B cell (primary cell): ENCODE results near the gene NUMB. TPM values are rescaled to one million over a fixed set of nuclear protein-coding genes. Genes with fewer than 3 reads are reported as not detected.

ENCODE experiments used
- ATAC-seq: fragments of 200-7000 bp; cut with Tn5 transposase; one replicate; pipeline ENCODE4 v1.10.0; 2021; ENCODE audit warnings: low read depth, mild to moderate bottlenecking, moderate number of reproducible peaks, moderate library complexity
- CTCF ChIA-PET: fragments of 350-600 bp; sonication (Branson Sonifier 250); formaldehyde crosslinking; loops from one replicate; lab custom pipeline; 2021; ENCODE audit warnings: antibody characterized with exemption, inconsistent platforms; lab: Charles Lee
- POLR2A ChIA-PET: fragments of 350-600 bp; sonication (Branson Sonifier 250); formaldehyde crosslinking; loops from one replicate; lab custom pipeline; 2021; ENCODE audit warnings: antibody characterized with exemption; lab: Charles Lee
- DNase-seq: peaks from one replicate; pipeline ENCODE4 v3.0.0; 2013
- H2AFZ ChIP-seq: 2 replicates; pipeline ENCODE4 v1.6.1; 2012; ENCODE audit warnings: mild to moderate bottlenecking, low read depth, low read length; ENCODE audit not compliant: insufficient read depth, poor library complexity, severe bottlenecking
- H3K27ac ChIP-seq, 2 donors: 1 replicate in 1 of 2; 2 replicates in 1 of 2; pipeline ENCODE4 v1.5.1; 2012 to 2013; ENCODE audit warnings: low read length in 2 of 2, mild to moderate bottlenecking in 2 of 2, moderate library complexity in 1 of 2
- H3K27me3 ChIP-seq, 4 experiments: fragments of 200-600 bp in 1 of 4; sonication (generic) in 1 of 4; replicated peaks in 1 of 4; 1 replicate in 2 of 4; 2 replicates in 2 of 4; pipeline versions ENCODE4 v1.6.1 to v1.7.0; 2013 to 2016; ENCODE audit warnings: low read length in 3 of 4, mild to moderate bottlenecking in 2 of 4, mixed read lengths in 1 of 4, moderate library complexity in 1 of 4; ENCODE audit not compliant: insufficient read depth in 4 of 4, control insufficient read depth in 3 of 4; ENCODE audit errors: control extremely low read depth in 1 of 4
- H3K36me3 ChIP-seq, 2 experiments: replicated peaks in 1 of 2; 1 replicate in 1 of 2; 2 replicates in 1 of 2; pipeline versions ENCODE4 v1.6.1 to v1.7.1; 2013; ENCODE audit warnings: low read length in 1 of 2; ENCODE audit not compliant: insufficient read depth in 2 of 2, control insufficient read depth in 1 of 2; ENCODE audit errors: control extremely low read depth in 1 of 2, extremely low read depth in 1 of 2
- H3K4me1 ChIP-seq, 2 donors: fragments of 200-600 bp in 1 of 2; sonication (generic) in 1 of 2; 1 replicate in 1 of 2; 2 replicates in 1 of 2; pipeline versions ENCODE4 v1.5.1 to v1.6.1; 2013 to 2017; ENCODE audit warnings: low read length in 2 of 2; ENCODE audit not compliant: control insufficient read depth in 2 of 2, insufficient read depth in 2 of 2
- H3K4me2 ChIP-seq: replicated peaks from 2 replicates; pipeline ENCODE3; 2012; ENCODE audit warnings: mild to moderate bottlenecking, low read depth, low read length; ENCODE audit not compliant: poor library complexity, severe bottlenecking
- H3K4me3 ChIP-seq, 5 experiments: fragments of 200-600 bp in 1 of 5; sonication (generic) in 1 of 5; 1 replicate in 3 of 5; 2 replicates in 2 of 5; pipeline versions ENCODE4 v1.5.1 to v1.7.0; 2011 to 2016; ENCODE audit warnings: low read length in 4 of 5, mild to moderate bottlenecking in 4 of 5, low read depth in 2 of 5, control low read depth in 1 of 5, moderate library complexity in 1 of 5; ENCODE audit not compliant: insufficient read depth in 1 of 5; ENCODE audit errors: control extremely low read depth in 1 of 5, extremely low read depth in 1 of 5
- H3K79me2 ChIP-seq: fragments of 200-600 bp; sonication (generic); one replicate; pipeline ENCODE4 v1.6.0; 2016; ENCODE audit warnings: low read length; ENCODE audit not compliant: control insufficient read depth, insufficient read depth
- H3K9ac ChIP-seq: fragments of 200-600 bp; sonication (generic); 2 replicates; pipeline ENCODE4 v1.6.1; 2017; ENCODE audit warnings: mild to moderate bottlenecking, low read length, moderate library complexity
- H3K9me3 ChIP-seq, 3 donors: one replicate each; pipeline versions ENCODE4 v1.6.1 to v1.7.1; 2013; ENCODE audit warnings: low read length in 2 of 3; ENCODE audit not compliant: control insufficient read depth in 2 of 3, insufficient read depth in 1 of 3; ENCODE audit errors: control extremely low read depth in 1 of 3
- H4K20me1 ChIP-seq: 2 replicates; pipeline ENCODE4 v1.6.0; 2012; ENCODE audit warnings: mild to moderate bottlenecking, low read length; ENCODE audit not compliant: insufficient read depth, control insufficient read depth, poor library complexity, severe bottlenecking
- H3K27ac Mint-ChIP-seq: one replicate; pipeline ENCODE4 v1.8.0; 2021; ENCODE audit warnings: mixed read lengths
- H3K27me3 Mint-ChIP-seq: one replicate; pipeline ENCODE4 v1.8.0; 2021; ENCODE audit warnings: mixed read lengths
- H3K4me1 Mint-ChIP-seq: one replicate; pipeline ENCODE4 v1.8.0; 2021; ENCODE audit warnings: mixed read lengths
- H3K4me3 Mint-ChIP-seq: one replicate; pipeline ENCODE4 v1.8.0; 2021; ENCODE audit warnings: mixed read lengths
- H3K9me3 Mint-ChIP-seq: one replicate; pipeline ENCODE4 v1.8.0; 2022; ENCODE audit warnings: mixed read lengths; ENCODE audit not compliant: insufficient read depth
- CTCF ChIP-seq: fragments of 200-600 bp; IDR thresholded peaks from one replicate; pipeline ENCODE4 v1.8.0; 2022; ENCODE audit warnings: antibody characterized with exemption, mild to moderate bottlenecking
- EZH2 ChIP-seq: IDR thresholded peaks from 2 replicates; pipeline ENCODE4 v1.6.1; 2012; ENCODE audit warnings: borderline replicate concordance, low read depth, mild to moderate bottlenecking, moderate library complexity, low read length; ENCODE audit not compliant: insufficient read depth, poor library complexity, severe bottlenecking
- WGBS: methylation state at CpG from one replicate; pipeline ENCODE4 v1.1.5; 2013; ENCODE audit warnings: missing lambda C conversion rate; ENCODE audit not compliant: insufficient coverage; 5-methylcytosine and 5-hydroxymethylcytosine counted together
- intact Hi-C: fragments of 100-400 bp; cut with micrococcal nuclease; formaldehyde crosslinking; loops from one replicate; pipeline ENCODE4 v1.10.0; 2022
- polyA plus RNA-seq: library from polyadenylated mRNA; depleted of rRNA; stranded (reverse); fragments of >200 nt; gene quantifications from 2 replicates; pipeline ENCODE4 v1.2.3, GENCODE V29; 2012
- total RNA-seq, 2 donors: library from RNA; stranded (reverse); fragments of 120-200 nt in 1 of 2; gene quantifications; 1 replicate in 1 of 2; 2 replicates in 1 of 2; pipeline versions ENCODE4 v1.2.3 to v1.2.4, GENCODE V29; 2013 to 2022

The NUMB gene
- total and polyA plus RNA-seq, 2 donors (not counting 1 experiment from before 2014, with no cell fraction given), result 63.4 to 102 TPM

- H3K9ac ChIP-seq, result no peak overlapping the region
- no peaks in the 10 kb centered on the region for H3K36me3 ChIP-seq
- DNase-seq (no peak), ATAC-seq (no peak)
- TF ChIP-seq CTCF (no peak), EZH2 (no peak)
- ChIA-PET CTCF (interaction anchor here (1.6 kb wide), 1 partner anchor 12 kb away, joined by 3 read pairs; no protein-coding TSS in a partner anchor), POLR2A (interaction anchor here (0.6 kb wide), 1 partner anchor 18 kb away, joined by 3 read pairs; no protein-coding TSS in a partner anchor)
- no peak overlapping the region for H3K4me3 ChIP-seq
- peaks cover 19 to 28% of the 10 kb centered on the region in 2 donors for H3K4me1 ChIP-seq
- Mint-ChIP-seq H3K27ac (peak overlapping the region; percentile 33), H3K4me3 (no peak overlapping the region), H3K9me3 (no peaks in the 10 kb centered on the region), H3K4me1 (peaks cover 44% of the 10 kb centered on the region), H3K27me3 (no peaks in the 10 kb centered on the region)
- intact Hi-C loops, result no loop called here
- 95% methylated on average over 5 of the region's 5 CpGs for WGBS
- H2AFZ ChIP-seq, result no peak overlapping the region
- no peak overlapping the region for H3K4me2 ChIP-seq
- no peaks in the 10 kb centered on the region for H4K20me1 ChIP-seq
- peaks cover 82% of the 10 kb centered on the region for H3K79me2 ChIP-seq
- H3K9me3 ChIP-seq, result no peaks in the 10 kb centered on the region
- H3K27me3 ChIP-seq, result no peaks in the 10 kb centered on the region
- peak overlapping the region; percentile 29 to 61 for H3K27ac ChIP-seq
Measured at GRCh38 chr14:73428353-73428824, 30.0 kb downstream of the NUMB start.

GRCh38 chr14:73427516-73428264, 30.7 kb downstream of the NUMB start:
- Mint-ChIP-seq H3K27me3 (no peaks in the 10 kb centered on the region), H3K27ac (peak overlapping the region; percentile 87), H3K4me3 (peak overlapping the region; percentile 45), H3K4me1 (peaks cover 43% of the 10 kb centered on the region), H3K9me3 (no peaks in the 10 kb centered on the region)
- H3K9me3 ChIP-seq, result no peaks in the 10 kb centered on the region
- intact Hi-C loops, result no loop called here
- no peak for DNase-seq
- H3K4me3 ChIP-seq, result no peak overlapping the region
- H3K27ac ChIP-seq, result peak overlapping the region; percentile 29 to 61
- H3K9ac ChIP-seq, result no peak overlapping the region
- no peaks in the 10 kb centered on the region for H3K36me3 ChIP-seq
- H3K4me2 ChIP-seq, result no peak overlapping the region
- peaks cover 82% of the 10 kb centered on the region for H3K79me2 ChIP-seq
- peaks cover 2% of the 10 kb centered on the region for H4K20me1 ChIP-seq
- WGBS, result no CpG with 5 or more reads among the region's 4 CpGs
- no peak for ATAC-seq
- H2AFZ ChIP-seq, result no peak overlapping the region
- ChIA-PET CTCF (interaction anchor here (0.8 kb wide), 1 partner anchor 14 kb away, joined by 3 read pairs; no protein-coding TSS in a partner anchor), POLR2A (interaction anchor here (0.6 to 1.1 kb wide), 3 partner anchors 9 to 19 kb away, joined by 3 to 8 read pairs (median 4); no protein-coding TSS in a partner anchor)
- no peak for TF ChIP-seq CTCF
- no peak for TF ChIP-seq EZH2
- peaks cover 22 to 31% of the 10 kb centered on the region in 2 donors for H3K4me1 ChIP-seq
- no peaks in the 10 kb centered on the region for H3K27me3 ChIP-seq
